Heart right ventricle (tissue), 16 donors: ENCODE measurements around the gene MBD5. TPM values are rescaled to one million over a fixed set of nuclear protein-coding genes. Genes with fewer than 3 reads are reported as not detected.

Experiments
- ATAC-seq, 8 donors: fragments of 200-7000 bp; cut with Tn5 transposase; one replicate each; pipeline ENCODE4 v1.9.1; 2020; ENCODE audit warnings: mild to moderate bottlenecking in 8 of 8, moderate library complexity in 8 of 8, moderate number of reproducible peaks in 1 of 8
- DNase-seq, 2 donors: peaks; one replicate each; pipeline ENCODE4 v3.0.0-alpha.2; 2020
- H3K27ac ChIP-seq, 10 donors: fragments of 200-600 bp; sonication (generic) in 2 of 10; one replicate each; pipeline versions ENCODE4 v1.5.0 to v1.8.0; 2020 to 2022; ENCODE audit warnings: mild to moderate bottlenecking in 3 of 10
- H3K27me3 ChIP-seq, 7 donors: fragments of 200-600 bp; one replicate each; pipeline ENCODE4 v1.8.0; 2021 to 2022; ENCODE audit warnings: mild to moderate bottlenecking in 2 of 7
- H3K36me3 ChIP-seq, 9 donors: fragments of 200-600 bp; sonication (generic) in 1 of 9; one replicate each; pipeline versions ENCODE4 v1.5.0 to v1.8.0; 2020 to 2022; ENCODE audit warnings: mild to moderate bottlenecking in 2 of 9
- H3K4me1 ChIP-seq, 9 donors: fragments of 200-600 bp; sonication (generic) in 1 of 9; one replicate each; pipeline versions ENCODE4 v1.5.0 to v1.8.0; 2020 to 2022; ENCODE audit warnings: mild to moderate bottlenecking in 4 of 9
- H3K4me3 ChIP-seq, 10 donors: fragments of 200-600 bp; sonication (generic) in 2 of 10; one replicate each; pipeline versions ENCODE4 v1.5.0 to v1.8.0; 2020 to 2022; ENCODE audit warnings: mild to moderate bottlenecking in 7 of 10, moderate library complexity in 2 of 10
- H3K9me3 ChIP-seq, 11 donors: fragments of 200-600 bp in 10 of 11; sonication (generic) in 2 of 11; one replicate each; pipeline versions ENCODE4 v1.5.0 to v1.8.0; 2013 to 2022; ENCODE audit warnings: mild to moderate bottlenecking in 2 of 11, control low read depth in 1 of 11, moderate library complexity in 1 of 11
- WGBS, 2 donors: extraction: QIAGEN DNeasy Blood & Tissue Kit; methylation state at CpG; one replicate each; pipeline ENCODE4 v1.1.7; 2013; ENCODE audit warnings: inconsistent platforms in 1 of 2; 5-methylcytosine and 5-hydroxymethylcytosine counted together
- intact Hi-C, 10 donors: fragments of 100-400 bp; cut with DNase I; formaldehyde crosslinking; loops; one replicate each; pipeline versions ENCODE4 v1.11.1 to v1.14.2; 2022
- polyA plus RNA-seq, 2 donors: library from polyadenylated mRNA; stranded (reverse); fragments of 200-250 nt; gene quantifications; one replicate each; pipeline ENCODE4 v1.2.3, GENCODE V29; 2013
- total RNA-seq, 10 donors: library from RNA; stranded (reverse); fragmentation: NEBNext Ultra II Directional in 3 of 10; extraction: Animal tissue kit (Norgen Biotek cat#: 25700) in 3 of 10; gene quantifications; one replicate each; pipeline versions ENCODE4 v1.2.1 to v1.2.4, GENCODE V29; 2021 to 2023
- TF ChIP-seq, protein P1 (sequence below), 9 donors: fragments of 200-600 bp; sonication (generic) in 2 of 9; IDR thresholded peaks; one replicate each; pipeline versions ENCODE4 v1.5.0 to v1.8.0; 2021 to 2022; ENCODE audit warnings: antibody characterized with exemption in 9 of 9, mild to moderate bottlenecking in 5 of 9, moderate library complexity in 1 of 9
- donor health status: Arrhythmogenic right ventricular cardiomyopathy.
- donor health status: ischemic (EF 13 %, LVEDD 7.1; RV severe dilation, severe dysfunction).
- donor health status: healthy with polysubstance abuse.
- donor health status: DM: no; HTN: yes; CAD: no.
- donor health status: DM: no; HTN: no; CAD: no.
- donor health status: ischemic (EF 25% LVEDD 6.9; RV normal size, moderate dysfunction).
- donor health status: ischemic (EF 25% LVEDD 5.7; RV mildly dilated, moderate dysfunction).
- donor health status: healthy.
- donor health status: DM: yes; HTN: yes; CAD: no.
- donor health status: Ischemic cardiomyopathy.
- donor health status: ischemic (EF 35%, LVEDD 5.7; RV mildly dilated, moderate dysfunction).
- donor health status: nonischemic (EF 11% LVEDD 7.7; RV severe dilation, severe dysfunction).
- donor health status: DM: yes; HTN: yes; CAD: no.
- donor health status: PGD.
- donor health status: ischemic (EF 29% LVEDD 5.4; RV normal size, mild dysfunction).
- donor health status: nonischemic (EF 23%, LVEDD 6.1; RV moderate dilation, normal function).

The MBD5 gene
- total and polyA plus RNA-seq, 12 donors, result 3.4 to 39.8 (median 35.2) TPM

DNA sequence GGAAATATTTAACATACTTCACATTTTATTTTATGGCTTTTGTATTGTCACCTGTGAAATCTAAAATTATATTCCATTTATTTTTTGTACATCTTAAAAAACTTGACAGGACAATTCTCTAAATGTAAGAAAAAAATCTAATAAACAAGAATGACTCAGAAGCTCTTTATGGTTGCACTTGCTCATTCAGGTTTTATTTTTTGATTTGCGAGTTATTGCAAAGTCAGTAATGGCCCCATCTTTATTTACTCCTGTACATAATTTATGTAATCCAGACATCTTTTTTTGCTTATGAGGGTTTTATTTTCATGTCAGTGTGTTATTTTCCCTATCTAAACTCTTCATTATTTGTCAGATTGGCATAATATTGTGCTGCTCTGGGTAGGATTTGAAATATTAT lies 145.1 kb downstream of the MBD5 start:
- Histone ChIP-seq H3K27ac (no peak overlapping the region), H3K9me3 (no peaks in the 10 kb centered on the region), H3K4me3 (no peak overlapping the region), H3K36me3 (no peaks in the 10 kb centered on the region), H3K4me1 (no peaks in the 10 kb centered on the region), H3K27me3 (no peaks in the 10 kb centered on the region)
- intact Hi-C loops, result no loop called here
- TF ChIP-seq, protein P1, sequence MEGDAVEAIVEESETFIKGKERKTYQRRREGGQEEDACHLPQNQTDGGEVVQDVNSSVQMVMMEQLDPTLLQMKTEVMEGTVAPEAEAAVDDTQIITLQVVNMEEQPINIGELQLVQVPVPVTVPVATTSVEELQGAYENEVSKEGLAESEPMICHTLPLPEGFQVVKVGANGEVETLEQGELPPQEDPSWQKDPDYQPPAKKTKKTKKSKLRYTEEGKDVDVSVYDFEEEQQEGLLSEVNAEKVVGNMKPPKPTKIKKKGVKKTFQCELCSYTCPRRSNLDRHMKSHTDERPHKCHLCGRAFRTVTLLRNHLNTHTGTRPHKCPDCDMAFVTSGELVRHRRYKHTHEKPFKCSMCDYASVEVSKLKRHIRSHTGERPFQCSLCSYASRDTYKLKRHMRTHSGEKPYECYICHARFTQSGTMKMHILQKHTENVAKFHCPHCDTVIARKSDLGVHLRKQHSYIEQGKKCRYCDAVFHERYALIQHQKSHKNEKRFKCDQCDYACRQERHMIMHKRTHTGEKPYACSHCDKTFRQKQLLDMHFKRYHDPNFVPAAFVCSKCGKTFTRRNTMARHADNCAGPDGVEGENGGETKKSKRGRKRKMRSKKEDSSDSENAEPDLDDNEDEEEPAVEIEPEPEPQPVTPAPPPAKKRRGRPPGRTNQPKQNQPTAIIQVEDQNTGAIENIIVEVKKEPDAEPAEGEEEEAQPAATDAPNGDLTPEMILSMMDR (IDR thresholded peaks at IDR 0.05), result no peak
- no peak for ATAC-seq
- no peak for DNase-seq
- WGBS, 2 donors, result 93 to 96% methylated on average over 1 of the region's 1 CpG

GRCh38 chr2:148167241-148167766 lies 146.4 kb downstream of the MBD5 start:
- H3K27ac ChIP-seq, result no peak overlapping the region
- no peaks in the 10 kb centered on the region for H3K27me3 ChIP-seq
- ATAC-seq (no peak), DNase-seq (no peak)
- no peaks in the 10 kb centered on the region for H3K4me1 ChIP-seq
- no peaks in the 10 kb centered on the region for H3K9me3 ChIP-seq
- TF ChIP-seq, protein P1 (IDR thresholded peaks at IDR 0.05), result no peak
- intact Hi-C loops, result no loop called here
- H3K4me3 ChIP-seq, result no peak overlapping the region
- no peaks in the 10 kb centered on the region for H3K36me3 ChIP-seq

GRCh38 chr2:148167855-148168254 lies 147.0 kb downstream of the MBD5 start:
- TF ChIP-seq, protein P1 (IDR thresholded peaks at IDR 0.05), result no peak
- ATAC-seq, result no peak
- DNase-seq, result no peak
- intact Hi-C loops, result no loop called here
- no peaks in the 10 kb centered on the region for H3K9me3 ChIP-seq
- peaks cover 0 to 1% (median 0%) of the 10 kb centered on the region in 9 donors for H3K36me3 ChIP-seq
- no peak overlapping the region for H3K4me3 ChIP-seq
- 88 to 97% methylated on average over 1 of the region's 1 CpG for WGBS, 2 donors
- no peak overlapping the region for H3K27ac ChIP-seq
- no peaks in the 10 kb centered on the region for H3K27me3 ChIP-seq
- H3K4me1 ChIP-seq, result no peaks in the 10 kb centered on the region

DNA sequence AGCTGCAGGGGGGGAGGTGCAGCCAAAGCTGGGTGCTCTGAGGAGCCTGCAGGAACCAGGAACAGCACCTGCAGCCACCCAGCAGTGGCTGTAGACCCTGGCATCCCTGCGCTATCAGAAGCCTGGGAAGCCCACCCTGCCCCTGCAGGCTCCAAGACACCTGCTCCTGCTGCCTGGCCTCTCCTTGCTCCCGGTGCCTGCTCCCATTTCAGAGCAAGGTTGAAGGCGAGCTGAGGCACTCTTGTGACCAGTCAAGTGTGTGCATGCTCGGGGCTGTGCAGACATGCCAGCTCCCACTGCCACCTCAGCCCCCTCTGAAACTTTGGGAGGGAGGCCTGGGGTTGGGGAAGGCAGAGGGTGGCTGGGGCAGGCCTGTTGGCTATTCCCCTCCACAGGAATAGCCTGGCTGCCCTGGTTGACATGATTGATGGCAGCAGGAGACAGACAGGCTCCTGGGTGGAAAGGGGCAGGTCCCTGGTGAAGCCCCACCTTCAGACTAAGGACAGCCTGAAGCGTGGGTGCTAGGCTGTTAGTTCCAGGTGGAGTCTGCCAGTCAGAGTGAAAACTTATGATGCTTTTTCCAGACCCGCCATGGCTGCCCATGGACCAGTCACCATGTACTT lies 151.4 kb downstream of the MBD5 start:
- WGBS, 2 donors, result 98 to 100% methylated on average over 6 of the region's 6 CpGs
- ATAC-seq, result peak in 1 of 8 donors; percentile 44

More for the DNA sequence above, 151.4 kb downstream of the MBD5 start:
- no peak for DNase-seq
- intact Hi-C loops, result loop anchor here in 1 of 10 donors (5.0 kb wide), 1 partner anchor 1035 kb away; no protein-coding TSS in a partner anchor
- H3K4me3 ChIP-seq, result no peak overlapping the region
- no peaks in the 10 kb centered on the region for H3K9me3 ChIP-seq
- H3K36me3 ChIP-seq, result peaks cover 0 to 6% (median 0%) of the 10 kb centered on the region in 9 donors
- H3K27ac ChIP-seq, result no peak overlapping the region
- TF ChIP-seq, protein P1 (IDR thresholded peaks at IDR 0.05), result no peak
- H3K4me1 ChIP-seq, result no peaks in the 10 kb centered on the region
- H3K27me3 ChIP-seq, result no peaks in the 10 kb centered on the region
